GM18498 (cell line): ENCODE measurements around the gene CNTNAP2.

ENCODE experiments used
- ATAC-seq: cut with Tn5 transposase; IDR thresholded peaks from one replicate; pipeline ENCODE4 v1.9.1; 2021; ENCODE audit warnings: mild to moderate bottlenecking, moderate library complexity; ENCODE audit not compliant: unreplicated experiment

CNTNAP2 gene

DNA sequence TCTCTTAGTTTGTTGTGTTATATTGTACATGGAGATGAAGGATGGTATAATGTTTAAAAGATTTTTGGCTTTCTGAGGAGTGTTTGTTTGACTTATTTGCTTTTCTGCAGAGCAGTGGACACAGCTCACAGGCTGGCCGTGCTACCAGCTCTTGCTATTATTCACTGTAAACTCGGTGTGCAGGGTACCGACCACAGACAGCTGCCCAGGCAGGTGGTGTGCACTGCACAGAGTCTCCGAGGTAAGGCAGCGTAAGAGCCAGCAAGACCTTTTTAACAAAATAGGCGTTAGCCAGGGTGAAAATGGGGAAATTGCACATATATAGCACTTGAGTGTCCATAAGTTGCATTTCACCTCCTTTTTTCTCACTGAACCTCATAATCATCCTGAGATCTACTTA lies 438.0 kb downstream of the CNTNAP2 start:
- ATAC-seq, result no peak

DNA sequence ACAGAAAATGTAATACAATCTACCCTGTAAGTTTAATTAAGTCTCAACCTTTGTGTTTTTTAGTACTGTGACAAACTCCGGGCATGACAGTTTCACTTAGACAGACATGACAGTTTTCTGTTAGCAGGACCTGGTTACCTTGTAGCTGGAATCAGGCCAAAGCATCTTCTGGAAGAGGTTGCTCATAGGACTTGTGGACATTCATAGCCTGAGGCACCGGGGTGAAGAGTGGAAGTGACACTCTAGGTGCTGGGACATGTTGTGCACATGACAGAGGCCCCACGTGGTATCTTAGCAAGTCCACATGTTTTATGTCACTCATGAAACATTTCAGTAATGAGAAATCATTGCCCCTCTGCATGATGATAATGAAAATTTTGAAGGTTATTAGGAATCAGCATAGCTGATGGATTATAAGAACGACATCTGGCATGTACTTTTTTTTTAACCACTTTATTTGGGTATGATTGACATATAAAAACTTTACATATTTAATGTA lies 441.4 kb downstream of the CNTNAP2 start:
- ATAC-seq, result no peak

DNA sequence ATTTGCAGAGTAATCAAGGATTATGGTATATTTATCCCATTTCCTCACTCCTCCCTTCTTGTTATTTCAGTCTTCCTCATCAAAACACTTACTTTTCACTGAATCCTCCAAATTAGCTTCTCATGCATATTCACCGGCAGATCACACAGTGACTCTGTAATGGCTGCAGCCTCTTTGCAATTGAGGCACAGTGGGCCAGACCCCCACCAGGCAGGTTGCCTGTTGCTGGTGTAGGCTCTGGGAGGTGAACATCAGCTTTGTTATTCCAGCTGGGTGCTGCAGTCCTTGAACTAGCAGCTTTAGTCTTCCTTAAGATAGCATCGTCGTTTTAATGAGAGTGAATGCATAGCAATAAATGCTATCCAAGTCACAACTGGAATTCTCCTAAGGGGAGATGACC lies 449.3 kb downstream of the CNTNAP2 start:
- no peak for ATAC-seq

- ATAC-seq, result no peak
Measured at GRCh38 chr7:146575903-146576302, 459.3 kb downstream of the CNTNAP2 start.

GRCh38 chr7:146591976-146592375 lies 475.4 kb downstream of the CNTNAP2 start:
- ATAC-seq, result no peak

- no peak for ATAC-seq
Measured at GRCh38 chr7:146606628-146607027, 490.0 kb downstream of the CNTNAP2 start.

DNA sequence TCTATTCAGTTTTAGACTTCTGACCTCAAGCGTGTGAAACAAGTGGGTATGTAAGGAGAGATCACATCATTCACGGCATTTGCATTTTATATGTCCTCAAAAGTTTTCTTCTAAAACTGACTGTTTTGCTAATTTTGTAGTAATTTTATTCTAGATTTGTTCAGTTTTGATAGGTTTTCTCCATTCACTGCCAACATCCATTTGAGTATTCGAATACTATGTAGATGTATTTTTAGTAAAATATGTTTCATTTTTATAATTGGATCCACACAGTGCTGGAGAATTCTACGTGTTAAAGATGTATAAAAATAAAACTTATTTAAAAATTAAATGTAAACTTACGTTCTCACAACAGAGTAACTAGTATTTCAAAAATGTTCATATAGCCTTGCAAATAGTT lies 503.0 kb downstream of the CNTNAP2 start:
- ATAC-seq, result no peak

DNA sequence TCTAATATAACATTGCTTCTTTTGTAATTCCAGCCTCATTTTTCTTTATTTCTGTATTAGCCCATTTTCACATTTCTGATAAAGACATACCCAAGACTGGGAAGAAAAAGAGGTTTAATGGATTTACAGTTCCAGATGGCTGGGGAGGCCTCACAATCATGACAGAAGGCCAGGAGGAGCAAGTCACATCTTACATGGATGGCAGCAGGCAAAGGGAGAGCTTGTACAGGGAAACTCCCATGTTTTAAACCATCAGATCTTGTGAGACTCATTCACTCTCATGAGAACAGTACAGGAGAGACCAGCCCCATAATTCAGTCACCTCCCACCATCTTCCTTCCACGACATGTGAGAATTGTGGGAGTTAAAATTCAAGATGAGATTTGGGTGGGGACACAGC lies 510.3 kb downstream of the CNTNAP2 start:
- ATAC-seq, result no peak

DNA sequence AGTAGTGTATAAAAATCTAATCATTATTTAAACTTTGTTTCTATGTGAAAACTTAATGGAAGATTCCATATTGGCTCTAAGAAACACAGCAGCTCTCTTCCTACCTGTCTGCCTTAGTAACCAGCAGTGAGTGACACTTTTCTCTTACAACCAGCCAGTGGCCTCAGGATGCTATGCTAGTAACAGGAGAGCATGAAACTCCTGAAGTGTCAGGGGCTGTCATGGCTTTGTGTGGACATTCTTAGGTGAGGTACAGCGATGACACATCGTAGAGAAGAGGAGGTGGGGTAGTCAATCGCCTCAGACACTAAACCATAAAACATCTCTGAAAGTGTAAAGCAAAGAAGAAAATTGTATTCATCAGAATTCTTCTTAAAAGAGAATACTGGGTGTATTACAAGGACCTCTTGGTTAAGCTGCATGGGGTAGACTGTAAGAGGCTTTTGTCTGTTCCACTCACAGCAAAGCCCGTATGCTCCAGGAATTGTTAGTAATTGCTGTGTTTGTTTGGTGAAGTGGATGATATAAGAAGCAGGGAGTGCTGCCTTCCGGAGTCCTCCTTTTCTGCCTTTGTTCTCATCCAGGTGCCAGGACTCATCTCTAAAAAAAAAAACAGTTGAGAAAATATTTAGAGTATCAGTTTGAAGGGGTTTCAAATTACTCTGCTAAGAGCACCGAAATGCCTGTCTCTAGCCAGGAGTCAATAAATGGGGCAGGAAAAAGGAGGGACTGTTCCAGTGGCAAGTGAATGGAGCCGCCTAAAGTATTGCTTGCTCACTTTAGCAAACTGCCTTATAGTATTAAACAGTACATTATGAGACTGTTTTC lies 518.8 kb downstream of the CNTNAP2 start:
- ATAC-seq, result no peak

- no peak for ATAC-seq
Measured at GRCh38 chr7:146636033-146636356, 519.4 kb downstream of the CNTNAP2 start.

- ATAC-seq, result no peak
Measured at GRCh38 chr7:146636581-146636980, 520.0 kb downstream of the CNTNAP2 start.

DNA sequence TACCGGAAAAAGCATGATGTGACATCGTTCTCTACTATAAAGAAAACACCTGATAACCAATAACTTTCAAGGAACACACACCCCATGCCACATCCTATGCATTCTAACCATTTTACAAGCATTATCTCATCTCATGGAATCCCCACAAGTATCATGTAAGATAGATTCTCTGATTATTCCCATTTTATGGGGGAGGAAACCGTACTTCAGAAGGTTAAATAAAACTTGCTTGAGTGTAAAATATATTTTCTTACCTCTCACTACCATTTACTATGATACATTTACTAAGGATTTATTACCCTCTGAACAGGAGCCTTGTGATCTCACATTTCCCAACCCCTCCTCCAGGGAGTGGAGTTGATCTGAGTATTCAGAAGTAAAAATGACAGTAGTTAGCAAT lies 522.7 kb downstream of the CNTNAP2 start:
- no peak for ATAC-seq

DNA sequence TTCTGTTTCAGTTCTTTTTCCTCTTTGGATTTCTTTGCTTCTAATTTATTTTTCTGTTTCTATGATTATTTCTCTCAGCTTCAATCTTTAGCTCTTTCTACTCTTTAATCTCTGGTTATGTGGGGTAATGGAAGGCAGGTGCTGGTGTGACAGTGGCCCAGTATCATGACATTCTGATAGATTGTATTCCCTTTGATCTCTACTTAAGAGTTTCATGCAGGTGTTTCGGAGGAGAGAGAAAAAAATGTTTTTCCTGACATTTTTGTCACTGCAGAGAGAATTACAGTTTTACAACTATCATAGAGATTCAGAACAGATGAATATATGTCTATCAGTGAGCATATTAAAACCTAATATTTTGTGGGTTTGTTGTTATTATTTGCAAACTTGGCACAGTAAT lies 524.9 kb downstream of the CNTNAP2 start:
- no peak for ATAC-seq

DNA sequence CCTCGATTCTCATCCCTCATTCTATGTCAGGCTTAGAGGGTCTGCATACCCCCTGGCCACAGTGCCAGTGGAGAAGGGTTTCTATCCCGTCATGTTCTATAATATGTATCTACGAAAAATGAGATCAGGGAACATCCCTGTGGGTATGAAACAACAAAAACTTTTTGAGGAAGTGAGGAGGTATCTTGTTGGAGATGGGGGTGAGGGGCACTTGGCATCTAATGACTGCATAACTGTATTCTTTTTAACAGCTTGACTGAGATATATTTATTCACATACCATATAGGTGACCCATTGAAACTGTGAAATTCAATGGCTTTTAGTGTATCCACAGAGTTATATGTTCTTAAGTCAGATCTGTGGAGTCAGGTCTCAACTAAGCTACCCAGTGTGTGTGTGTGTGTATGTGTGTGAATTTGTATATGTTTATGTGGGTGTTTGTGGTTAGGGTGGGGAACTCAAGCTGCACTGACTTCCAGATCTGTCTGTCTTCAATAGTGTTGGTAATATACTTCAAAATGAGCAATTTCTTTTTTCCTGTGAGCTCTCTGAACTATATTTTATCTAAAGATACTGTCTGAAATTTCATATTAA lies 528.9 kb downstream of the CNTNAP2 start:
- ATAC-seq, result no peak

DNA sequence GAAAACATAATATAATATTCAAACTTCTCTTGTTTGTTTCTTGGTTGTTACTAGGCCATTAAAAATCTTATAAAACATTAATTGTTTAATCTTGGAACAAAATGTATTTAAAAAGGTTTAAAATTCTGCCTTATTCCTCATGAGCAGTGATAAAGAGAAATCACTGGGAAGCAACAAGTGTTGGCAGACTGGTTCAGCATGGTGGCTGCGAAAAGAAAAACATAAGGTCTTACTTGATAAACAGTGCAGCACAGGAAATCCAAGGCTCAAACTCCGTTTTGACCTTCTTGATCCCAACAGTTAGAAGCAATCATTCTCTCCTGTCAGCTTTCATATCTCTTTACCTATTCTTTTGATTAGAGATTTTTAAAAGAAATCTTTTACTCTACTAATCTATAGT lies 530.8 kb downstream of the CNTNAP2 start:
- no peak for ATAC-seq

GRCh38 chr7:146652176-146652575 lies 535.6 kb downstream of the CNTNAP2 start:
- no peak for ATAC-seq

- no peak for ATAC-seq
Measured at GRCh38 chr7:146654048-146654447, 537.4 kb downstream of the CNTNAP2 start.

GRCh38 chr7:146655928-146656797 lies 539.6 kb downstream of the CNTNAP2 start:
- no peak for ATAC-seq

- no peak for ATAC-seq
Measured at GRCh38 chr7:146656988-146657387, 540.4 kb downstream of the CNTNAP2 start.

DNA sequence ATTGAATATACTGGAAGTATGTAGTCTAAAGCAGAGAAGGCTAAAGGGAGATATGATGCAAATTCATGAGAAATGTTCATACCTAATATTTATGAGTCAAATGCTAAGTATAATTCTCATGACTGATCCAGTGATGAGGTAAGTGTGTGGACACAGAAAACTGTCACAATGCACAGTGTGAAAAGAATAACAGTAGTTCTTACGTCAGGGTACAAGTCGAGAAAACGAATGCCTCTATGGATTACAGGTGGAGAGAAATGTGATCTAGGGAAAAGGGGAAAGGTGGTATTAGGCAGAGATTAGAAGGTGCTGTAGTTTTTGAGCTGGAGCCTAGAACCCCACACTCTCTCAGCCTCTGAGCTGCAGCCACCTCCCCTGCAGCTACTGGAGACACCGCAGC lies 542.0 kb downstream of the CNTNAP2 start:
- ATAC-seq, result no peak

DNA sequence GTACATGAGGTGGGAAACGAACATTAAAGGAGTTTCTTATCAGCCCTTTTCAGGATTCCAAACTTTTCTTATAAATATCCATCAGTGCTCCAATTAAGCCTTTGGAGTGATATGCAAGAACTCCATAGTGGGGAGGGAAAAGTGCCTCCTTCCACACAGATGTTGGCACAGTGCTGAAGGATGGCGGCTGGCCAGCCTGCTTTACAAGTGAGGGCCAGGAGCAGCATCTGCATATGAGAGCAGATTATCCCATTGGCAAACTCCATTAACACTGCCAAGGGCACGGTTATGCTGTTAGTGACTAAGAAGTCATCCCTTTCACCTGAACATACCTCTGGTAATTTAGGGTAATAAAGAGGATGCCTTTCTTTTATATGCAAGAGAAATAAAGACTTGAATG lies 543.1 kb downstream of the CNTNAP2 start:
- no peak for ATAC-seq

DNA sequence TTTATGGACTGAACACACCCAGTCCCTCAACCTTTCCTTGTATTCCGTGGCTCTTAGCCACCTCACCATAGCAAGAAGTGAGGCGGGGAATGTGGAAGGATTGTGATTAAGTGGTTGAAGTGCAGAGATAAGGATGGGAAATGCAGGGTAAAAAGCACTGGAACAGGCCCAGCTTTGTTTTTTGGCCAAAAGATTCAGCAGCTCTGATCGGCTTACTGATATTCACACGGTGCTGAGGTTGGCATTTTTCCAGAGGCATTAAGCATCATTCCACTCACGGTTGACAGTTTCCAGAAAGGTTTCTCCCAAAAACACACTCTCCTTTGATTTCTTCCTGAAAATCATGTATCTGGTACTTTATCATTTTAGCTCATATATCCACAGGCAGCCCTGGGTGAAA lies 544.2 kb downstream of the CNTNAP2 start:
- no peak for ATAC-seq
